SH-SY5Y (cell line): ENCODE data around the gene HOXA13.

Source experiments
- GATA2 ChIP-seq: IDR thresholded peaks from 2 replicates; pipeline ENCODE4 v1.6.1; 2011; ENCODE audit warnings: mild to moderate bottlenecking, low read depth, low read length
- GATA3 ChIP-seq: IDR thresholded peaks from 2 replicates; pipeline ENCODE4 v1.6.1; 2011; ENCODE audit warnings: low read depth, mild to moderate bottlenecking, low read length, moderate library complexity

DNA sequence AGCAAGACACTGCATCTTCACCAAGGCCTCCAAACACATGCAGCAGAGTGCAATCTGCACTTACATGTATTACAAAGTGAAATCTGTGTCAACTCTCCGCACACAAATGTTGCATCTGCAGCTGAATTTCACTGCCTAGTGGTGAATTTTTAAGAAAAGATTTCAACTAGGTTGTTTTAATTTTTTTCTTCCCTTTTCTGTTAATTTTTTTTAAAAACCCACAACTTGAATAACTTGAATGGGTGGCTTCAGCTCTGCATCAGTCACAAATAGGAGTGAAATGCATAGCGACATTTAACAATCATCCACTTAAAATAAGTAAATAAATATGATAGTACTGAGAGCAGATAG, 5.9 kb downstream of the HOXA13 start:
- TF ChIP-seq GATA3: no peak
- no peak for TF ChIP-seq GATA2
